DND-41 (cell line): ENCODE results near the gene FNDC3B.

Source experiments
- ATAC-seq: fragments of 200-7000 bp; cut with Tn5 transposase; 3 replicates; pipeline ENCODE4 v1.9.1; 2021; ENCODE audit warnings: low read depth; ENCODE audit not compliant: insufficient read depth
- DNase-seq: peaks from one replicate; pipeline ENCODE4 v3.0.0-alpha.2; 2020
- H2AFZ ChIP-seq: 2 replicates; pipeline ENCODE4 v1.6.0; 2012; ENCODE audit warnings: low read depth, low read length
- H3K27ac ChIP-seq: 2 replicates; pipeline ENCODE4 v1.5.1; 2012; ENCODE audit warnings: low read length, inconsistent platforms
- H3K27me3 ChIP-seq: fragments of 200-600 bp; sonication (generic); 2 replicates; pipeline ENCODE4 v1.6.0; 2012; ENCODE audit warnings: low read length, mild to moderate bottlenecking, inconsistent platforms; ENCODE audit not compliant: insufficient read depth, poor library complexity
- H3K36me3 ChIP-seq: 2 replicates; pipeline ENCODE4 v1.5.1; 2012; ENCODE audit warnings: low read length, inconsistent platforms; ENCODE audit not compliant: insufficient read depth
- H3K4me1 ChIP-seq: 2 replicates; pipeline ENCODE4 v1.5.1; 2012; ENCODE audit warnings: mild to moderate bottlenecking, low read length; ENCODE audit not compliant: insufficient read depth
- H3K4me2 ChIP-seq: 2 replicates; pipeline ENCODE4 v1.6.0; 2012; ENCODE audit warnings: mild to moderate bottlenecking, moderate library complexity, low read length, inconsistent platforms; ENCODE audit not compliant: insufficient read depth
- H3K4me3 ChIP-seq, 2 experiments: fragments of 200-600 bp in 1 of 2; shearing (Covaris generic) in 1 of 2; 2 replicates each; pipeline ENCODE4 v1.5.1; 2012 to 2016; ENCODE audit warnings: inconsistent platforms in 2 of 2, low read length in 2 of 2, mild to moderate bottlenecking in 2 of 2, low read depth in 1 of 2, moderate library complexity in 1 of 2
- H3K79me2 ChIP-seq: 2 replicates; pipeline ENCODE4 v1.6.0; 2012; ENCODE audit warnings: low read length, inconsistent platforms; ENCODE audit not compliant: insufficient read depth
- H3K9ac ChIP-seq: 2 replicates; pipeline ENCODE4 v1.6.0; 2012; ENCODE audit warnings: low read depth, mild to moderate bottlenecking, inconsistent platforms, low read length, moderate library complexity
- H3K9me3 ChIP-seq: 2 replicates; pipeline ENCODE4 v1.5.1; 2012; ENCODE audit warnings: low read length, moderate library complexity, mild to moderate bottlenecking, inconsistent platforms; ENCODE audit not compliant: insufficient read depth, severe bottlenecking
- H4K20me1 ChIP-seq: 2 replicates; pipeline ENCODE4 v1.6.0; 2012; ENCODE audit warnings: low read length; ENCODE audit not compliant: insufficient read depth
- EZH2 ChIP-seq: IDR thresholded peaks from 3 replicates; pipeline ENCODE4 v1.6.1; 2012; ENCODE audit warnings: borderline replicate concordance, low read depth, mild to moderate bottlenecking, moderate library complexity, low read length, inconsistent platforms; ENCODE audit not compliant: severe bottlenecking
- TF ChIP-seq, protein P1 (sequence below): IDR thresholded peaks from 2 replicates; pipeline ENCODE4 v1.5.1; 2012; ENCODE audit warnings: borderline replicate concordance, low read length, moderate library complexity, mild to moderate bottlenecking; ENCODE audit not compliant: poor library complexity, severe bottlenecking; ENCODE audit errors: extremely low read depth

The FNDC3B gene

DNA sequence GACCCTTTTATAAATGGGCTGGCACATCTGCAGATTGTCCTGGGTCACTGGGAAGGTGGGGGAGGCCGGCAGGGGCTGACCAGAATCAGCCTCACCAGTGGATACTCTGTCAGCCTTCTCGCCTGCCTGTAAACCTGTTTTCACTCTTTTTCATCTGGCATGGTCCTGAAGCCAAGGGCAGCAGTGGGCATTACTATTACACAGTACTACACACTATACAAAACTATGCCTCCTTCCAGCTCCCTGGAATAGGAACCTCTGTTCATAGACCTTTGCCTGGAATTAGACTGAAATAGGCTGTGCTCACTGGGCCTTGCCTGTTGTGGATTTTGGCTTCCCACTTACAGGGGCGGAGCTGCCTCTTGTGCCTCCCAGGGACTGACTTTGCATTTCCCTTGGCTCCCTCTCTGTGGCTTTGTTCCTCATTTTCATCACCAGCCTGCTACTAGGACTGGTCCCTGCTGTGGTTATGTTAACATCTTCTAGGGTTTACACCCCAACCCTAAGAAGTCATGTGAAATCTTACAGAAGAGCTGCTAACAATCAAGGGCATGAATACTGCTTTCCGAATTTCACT, 120.7 kb downstream of the FNDC3B start:
- Histone ChIP-seq H3K9me3 (no peaks in the 10 kb centered on the region), H2AFZ (no peak overlapping the region), H3K9ac (no peak overlapping the region), H3K4me1 (no peaks in the 10 kb centered on the region), H3K4me2 (no peak overlapping the region), H3K36me3 (no peaks in the 10 kb centered on the region), H3K79me2 (no peaks in the 10 kb centered on the region), H4K20me1 (no peaks in the 10 kb centered on the region), H3K4me3 (no peak overlapping the region), H3K27me3 (no peaks in the 10 kb centered on the region), H3K27ac (no peak overlapping the region)
- no peak for DNase-seq
- ATAC-seq = no peak
- no peak for TF ChIP-seq EZH2
- TF ChIP-seq, protein P1, sequence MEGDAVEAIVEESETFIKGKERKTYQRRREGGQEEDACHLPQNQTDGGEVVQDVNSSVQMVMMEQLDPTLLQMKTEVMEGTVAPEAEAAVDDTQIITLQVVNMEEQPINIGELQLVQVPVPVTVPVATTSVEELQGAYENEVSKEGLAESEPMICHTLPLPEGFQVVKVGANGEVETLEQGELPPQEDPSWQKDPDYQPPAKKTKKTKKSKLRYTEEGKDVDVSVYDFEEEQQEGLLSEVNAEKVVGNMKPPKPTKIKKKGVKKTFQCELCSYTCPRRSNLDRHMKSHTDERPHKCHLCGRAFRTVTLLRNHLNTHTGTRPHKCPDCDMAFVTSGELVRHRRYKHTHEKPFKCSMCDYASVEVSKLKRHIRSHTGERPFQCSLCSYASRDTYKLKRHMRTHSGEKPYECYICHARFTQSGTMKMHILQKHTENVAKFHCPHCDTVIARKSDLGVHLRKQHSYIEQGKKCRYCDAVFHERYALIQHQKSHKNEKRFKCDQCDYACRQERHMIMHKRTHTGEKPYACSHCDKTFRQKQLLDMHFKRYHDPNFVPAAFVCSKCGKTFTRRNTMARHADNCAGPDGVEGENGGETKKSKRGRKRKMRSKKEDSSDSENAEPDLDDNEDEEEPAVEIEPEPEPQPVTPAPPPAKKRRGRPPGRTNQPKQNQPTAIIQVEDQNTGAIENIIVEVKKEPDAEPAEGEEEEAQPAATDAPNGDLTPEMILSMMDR = no peak

DNA sequence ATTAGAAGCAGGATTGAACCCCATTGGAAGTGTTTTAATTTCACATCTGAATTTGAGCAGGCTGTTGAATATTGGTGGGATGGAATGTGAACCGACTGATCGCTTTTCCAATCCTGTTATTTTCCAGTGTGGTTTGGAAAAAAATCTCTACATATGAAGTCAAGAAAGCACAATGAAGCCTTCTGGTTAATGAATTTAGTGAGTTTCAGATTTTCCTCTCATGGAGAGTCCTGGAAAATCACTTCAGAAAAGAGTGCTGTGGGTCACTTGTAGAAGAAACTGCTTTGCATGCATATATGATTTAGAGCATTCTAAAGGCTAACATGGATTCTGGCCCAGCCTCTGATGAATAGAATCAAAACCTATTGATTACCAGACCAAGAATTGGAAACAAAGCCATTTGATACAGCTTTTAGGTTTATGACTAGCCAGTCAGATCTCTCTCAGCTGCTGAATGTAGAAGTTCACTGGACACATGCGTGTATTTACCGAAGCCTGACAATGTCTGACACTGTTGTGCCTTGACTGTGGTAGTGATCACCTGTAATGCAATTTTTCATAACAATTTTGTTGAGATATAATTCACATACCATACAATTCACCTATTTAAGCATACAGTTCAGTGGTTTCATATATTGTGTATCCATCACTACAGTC, 121.9 kb downstream of the FNDC3B start:
- no peak for DNase-seq
- no peak overlapping the region for H3K4me3 ChIP-seq
- ATAC-seq = no peak
- no peaks in the 10 kb centered on the region for H3K36me3 ChIP-seq
- H3K9me3 ChIP-seq = no peaks in the 10 kb centered on the region
- H3K9ac ChIP-seq = no peak overlapping the region
- H3K27me3 ChIP-seq = no peaks in the 10 kb centered on the region
- TF ChIP-seq, protein P1 = no peak
- TF ChIP-seq EZH2 = no peak
- H3K4me2 ChIP-seq = no peak overlapping the region
- H3K4me1 ChIP-seq = no peaks in the 10 kb centered on the region
- no peak overlapping the region for H3K27ac ChIP-seq
- no peak overlapping the region for H2AFZ ChIP-seq
- no peaks in the 10 kb centered on the region for H3K79me2 ChIP-seq
- H4K20me1 ChIP-seq = no peaks in the 10 kb centered on the region

DNA sequence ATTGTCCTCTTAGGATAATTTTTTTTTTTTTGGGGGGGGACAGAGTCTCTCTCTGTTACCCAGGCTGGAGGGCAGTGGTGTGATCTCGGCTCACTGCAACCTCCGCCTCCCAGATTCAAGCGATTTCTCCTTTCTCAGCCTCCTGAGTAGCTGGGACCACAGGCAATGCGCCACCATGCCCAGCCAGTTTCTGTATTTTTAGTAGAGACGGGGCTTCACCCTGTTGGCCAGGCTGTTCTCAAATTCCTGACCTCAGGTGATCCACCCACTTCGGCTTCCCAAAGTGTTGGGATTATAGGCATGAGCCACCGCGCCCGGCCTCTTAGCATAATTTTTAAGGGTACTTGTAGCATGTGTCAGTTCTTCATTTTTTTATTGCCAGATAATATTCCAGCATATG, 122.6 kb downstream of the FNDC3B start:
- Histone ChIP-seq H3K4me3 (no peak overlapping the region), H3K27ac (no peak overlapping the region), H3K27me3 (no peaks in the 10 kb centered on the region), H3K36me3 (no peaks in the 10 kb centered on the region), H3K9ac (no peak overlapping the region), H3K4me1 (no peaks in the 10 kb centered on the region), H2AFZ (no peak overlapping the region), H3K79me2 (no peaks in the 10 kb centered on the region), H3K9me3 (no peaks in the 10 kb centered on the region), H4K20me1 (no peaks in the 10 kb centered on the region), H3K4me2 (no peak overlapping the region)
- no peak for TF ChIP-seq EZH2
- TF ChIP-seq, protein P1 = no peak
- ATAC-seq (no peak), DNase-seq (no peak)

DNA sequence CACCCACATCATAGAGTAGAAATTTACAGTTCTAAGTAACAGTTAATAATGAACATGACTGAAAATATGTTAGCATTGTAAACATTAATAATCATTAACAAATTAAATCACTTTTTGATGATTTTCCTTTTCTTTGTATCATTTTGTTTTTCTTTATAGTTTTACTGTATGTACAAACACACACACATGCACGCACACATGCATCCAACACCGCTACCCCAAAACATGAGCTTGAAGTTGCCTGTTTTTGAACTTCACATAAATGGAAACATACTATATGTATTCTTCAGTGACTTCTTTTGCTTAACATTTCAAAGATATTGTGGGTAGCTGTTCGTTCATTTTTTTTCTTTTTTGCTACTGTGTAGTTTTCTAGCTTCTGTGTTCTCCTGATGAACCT, 123.9 kb downstream of the FNDC3B start:
- Histone ChIP-seq H3K4me3 (no peak overlapping the region), H3K4me2 (no peak overlapping the region), H3K4me1 (no peaks in the 10 kb centered on the region), H3K36me3 (no peaks in the 10 kb centered on the region), H3K27me3 (no peaks in the 10 kb centered on the region), H3K79me2 (no peaks in the 10 kb centered on the region), H3K9ac (no peak overlapping the region), H2AFZ (no peak overlapping the region), H3K9me3 (no peaks in the 10 kb centered on the region), H3K27ac (no peak overlapping the region), H4K20me1 (no peaks in the 10 kb centered on the region)
- DNase-seq (no peak), ATAC-seq (no peak)
- no peak for TF ChIP-seq EZH2
- TF ChIP-seq, protein P1 = no peak
